ENCODE measurements around the gene BMP8B. TPM values are rescaled to one million over a fixed set of nuclear protein-coding genes. Genes with fewer than 3 reads are reported as not detected.

The BMP8B gene
- total and polyA plus RNA-seq, 2 of the 8 experiments (the other 6 are each of a cell fraction or from before 2014, with no cell fraction given) = 0.37 to 0.50 TPM

DNA sequence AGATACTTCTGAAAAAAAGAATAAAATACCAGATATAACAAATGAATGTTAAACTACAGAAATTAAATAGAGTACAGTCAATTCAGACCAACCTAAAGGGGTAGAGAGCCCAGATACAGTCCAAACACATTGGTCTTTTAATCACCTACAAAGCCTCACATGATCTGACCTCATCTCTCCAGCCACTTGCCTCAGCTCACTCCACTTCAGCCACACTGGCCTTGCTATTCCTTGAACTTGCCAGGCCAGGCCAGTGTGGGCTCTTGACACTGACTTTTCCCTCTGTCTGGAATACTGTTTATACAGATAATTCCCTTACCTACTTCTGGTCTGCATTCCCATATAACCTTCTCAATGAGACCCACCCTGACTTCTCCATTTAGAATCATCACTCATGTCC lies 67.0 kb downstream of the BMP8B start (continued):
- TF ChIP-seq PHF8 (conservative IDR thresholded peaks at IDR 0.05; ENCODE audit: low read depth, low read length) (no peak), SUZ12 (IDR thresholded peaks at IDR 0.05; ENCODE audit: low read length) (no peak), GTF2F1 (IDR thresholded peaks at IDR 0.05; ENCODE audit: borderline replicate concordance, low read depth, low read length) (no peak)
- TF ChIP-seq, protein P1, sequence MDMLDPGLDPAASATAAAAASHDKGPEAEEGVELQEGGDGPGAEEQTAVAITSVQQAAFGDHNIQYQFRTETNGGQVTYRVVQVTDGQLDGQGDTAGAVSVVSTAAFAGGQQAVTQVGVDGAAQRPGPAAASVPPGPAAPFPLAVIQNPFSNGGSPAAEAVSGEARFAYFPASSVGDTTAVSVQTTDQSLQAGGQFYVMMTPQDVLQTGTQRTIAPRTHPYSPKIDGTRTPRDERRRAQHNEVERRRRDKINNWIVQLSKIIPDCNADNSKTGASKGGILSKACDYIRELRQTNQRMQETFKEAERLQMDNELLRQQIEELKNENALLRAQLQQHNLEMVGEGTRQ (IDR thresholded peaks at IDR 0.05; ENCODE audit: low read length) = no peak
